HG03571 (cell line): ENCODE data around the gene GALNT18.
"Not testable (repeated sequence)": the region's sequence is repeated elsewhere in the genome, so short reads cannot be mapped to it uniquely, and the experiment has no call there.

Experiments used
- ATAC-seq: cut with Tn5 transposase; IDR thresholded peaks from one replicate; pipeline ENCODE4 v1.9.1; 2021; ENCODE audit not compliant: unreplicated experiment

The GALNT18 gene

DNA sequence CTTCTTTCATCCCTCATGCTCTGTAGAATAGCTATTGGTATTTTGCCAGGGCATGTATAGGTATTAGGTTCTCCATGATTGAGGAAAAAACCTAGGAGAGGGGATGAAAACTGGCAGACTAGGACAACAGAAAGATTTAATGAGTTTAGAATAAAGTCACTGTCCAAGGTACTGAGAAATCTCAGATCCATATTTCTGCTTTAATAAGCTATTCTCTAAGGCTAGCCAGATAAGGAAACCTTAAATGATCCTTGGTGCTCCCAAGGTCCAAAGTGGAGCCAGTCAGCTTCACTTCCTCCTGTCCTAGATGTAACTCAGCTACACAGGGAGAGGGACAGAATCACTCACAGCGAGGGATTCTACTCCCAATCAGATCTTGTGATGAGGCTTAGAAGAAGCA, 255.0 kb downstream of the GALNT18 start:
- no peak for ATAC-seq

DNA sequence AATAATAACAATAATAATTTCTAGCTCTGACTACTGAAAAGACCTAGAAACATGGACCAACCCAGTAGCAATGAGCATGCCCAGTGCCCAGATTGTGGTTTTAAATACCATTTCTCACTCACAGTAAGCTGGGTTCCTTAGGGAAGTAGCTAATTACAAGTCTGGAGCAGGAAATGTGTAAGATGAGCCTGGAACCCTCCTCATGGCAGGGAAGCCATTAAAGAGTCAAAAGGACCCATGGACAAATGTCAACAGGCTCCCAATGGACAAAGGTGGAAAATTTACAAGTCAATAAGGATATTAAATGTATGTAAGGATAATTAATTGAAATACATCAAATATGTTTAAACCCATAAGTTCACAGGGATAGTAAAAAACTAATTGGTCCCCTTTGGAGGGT, 258.1 kb downstream of the GALNT18 start:
- ATAC-seq, result no peak

DNA sequence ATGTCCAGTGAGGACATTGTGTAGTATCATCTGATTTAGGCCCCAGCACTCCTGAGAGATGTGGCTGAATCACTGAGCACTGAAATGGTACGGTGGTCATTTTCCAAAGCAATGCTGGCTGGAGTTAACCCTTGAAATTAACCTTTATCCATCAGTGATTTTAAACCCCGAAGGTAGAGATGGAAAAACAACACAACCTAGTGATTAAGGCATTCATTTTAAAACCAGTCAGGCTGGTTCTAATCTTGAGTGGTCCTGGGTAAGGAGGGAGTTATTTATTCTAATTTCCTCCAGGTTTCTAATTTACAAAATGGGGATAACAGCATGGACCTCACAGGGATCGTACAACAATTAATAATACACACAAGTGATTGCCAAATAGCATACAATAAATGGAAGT, 262.2 kb downstream of the GALNT18 start:
- ATAC-seq, result no peak

DNA sequence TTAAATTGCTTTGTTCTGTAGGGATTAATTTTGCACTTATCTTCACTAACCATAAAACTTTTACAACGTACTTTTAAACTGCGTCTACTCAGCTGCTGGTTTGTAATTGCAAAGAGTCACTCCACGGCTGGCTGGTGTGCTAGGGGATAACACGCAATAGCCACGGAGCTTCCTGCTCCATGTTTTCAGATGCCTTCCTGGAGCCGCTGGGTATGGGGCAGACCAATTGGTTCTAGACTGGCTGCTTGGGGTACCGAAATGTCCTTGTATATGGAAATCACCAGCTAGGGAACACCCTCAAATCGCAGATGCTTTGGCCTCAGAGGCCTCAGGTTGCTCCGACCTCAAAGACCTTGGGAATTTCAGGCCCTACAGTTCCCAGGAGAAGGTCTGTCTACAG, 265.0 kb downstream of the GALNT18 start:
- no peak for ATAC-seq

DNA sequence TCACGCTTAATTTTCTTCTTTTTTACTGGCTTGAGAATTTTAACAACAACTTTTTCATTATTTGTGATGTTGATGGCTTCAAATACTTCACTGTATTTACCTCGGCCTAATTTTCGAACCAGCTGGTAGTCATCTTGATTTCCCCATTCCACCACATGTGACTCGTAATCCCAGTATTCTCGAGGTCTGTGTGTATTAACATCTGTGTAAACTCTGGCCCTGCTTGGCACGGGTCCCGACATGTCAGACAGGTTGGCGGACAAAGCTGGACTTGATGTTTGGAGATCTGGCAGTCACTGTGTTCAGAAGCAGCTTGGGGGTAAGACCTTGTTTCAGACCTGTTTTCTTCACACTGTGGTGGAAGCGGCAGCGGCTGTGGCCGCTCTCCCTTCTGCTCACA, 268.9 kb downstream of the GALNT18 start, which contains the start of gene CSNK2A3:
Gene CSNK2A3, minus strand, starts transcription at position 373 of the 400 bp plus-strand sequence. Its CDS starts 131 bp downstream, at position 242.
- not testable (repeated sequence) for ATAC-seq

DNA sequence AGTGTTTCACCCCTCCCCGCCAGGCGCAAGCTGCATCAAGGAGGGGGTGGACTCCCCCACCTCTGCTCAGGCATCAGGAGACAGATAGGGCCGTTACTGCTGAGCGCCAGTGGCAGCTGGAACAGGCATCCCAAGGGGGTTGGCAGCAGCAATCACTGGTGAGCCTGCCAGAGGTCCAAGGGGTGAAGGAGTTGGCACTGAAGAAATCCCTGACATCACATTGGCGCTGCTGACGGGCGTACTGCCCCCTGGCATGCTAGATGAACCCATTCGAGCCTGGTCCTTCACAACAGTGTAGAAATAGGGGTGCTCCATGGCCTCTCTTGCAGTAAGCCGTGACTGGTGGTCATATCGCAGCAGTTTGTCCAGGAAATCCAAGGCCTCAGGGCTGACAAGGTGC, 270.0 kb downstream of the GALNT18 start:
- ATAC-seq, result not testable (repeated sequence)

DNA sequence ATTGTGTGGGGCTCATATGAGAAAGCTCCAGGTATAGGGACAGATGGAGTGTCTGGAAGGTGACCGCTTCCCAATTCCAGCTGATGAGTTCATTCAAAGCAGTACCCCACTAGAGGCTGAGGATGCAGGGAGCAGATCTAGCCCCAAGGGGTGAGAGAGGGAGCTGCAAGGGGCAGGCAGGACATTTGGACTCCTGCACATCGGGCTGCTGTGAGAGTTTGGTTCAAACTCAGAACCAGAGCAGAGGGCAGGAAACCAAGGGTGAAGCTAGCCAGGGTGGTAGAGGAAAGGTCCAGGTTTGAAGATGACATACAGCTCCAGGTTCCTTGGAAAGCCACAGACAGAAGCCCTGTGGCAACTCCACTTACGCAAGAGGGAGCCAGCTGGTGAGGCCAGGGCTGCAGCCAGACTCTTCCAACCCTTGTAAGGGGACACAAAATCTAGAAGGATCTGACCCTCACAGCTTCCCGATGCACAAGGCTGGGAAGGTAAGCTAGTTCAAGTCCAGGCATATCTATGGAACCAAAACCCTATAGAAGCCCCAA, 270.7 kb downstream of the GALNT18 start:
- no peak for ATAC-seq

DNA sequence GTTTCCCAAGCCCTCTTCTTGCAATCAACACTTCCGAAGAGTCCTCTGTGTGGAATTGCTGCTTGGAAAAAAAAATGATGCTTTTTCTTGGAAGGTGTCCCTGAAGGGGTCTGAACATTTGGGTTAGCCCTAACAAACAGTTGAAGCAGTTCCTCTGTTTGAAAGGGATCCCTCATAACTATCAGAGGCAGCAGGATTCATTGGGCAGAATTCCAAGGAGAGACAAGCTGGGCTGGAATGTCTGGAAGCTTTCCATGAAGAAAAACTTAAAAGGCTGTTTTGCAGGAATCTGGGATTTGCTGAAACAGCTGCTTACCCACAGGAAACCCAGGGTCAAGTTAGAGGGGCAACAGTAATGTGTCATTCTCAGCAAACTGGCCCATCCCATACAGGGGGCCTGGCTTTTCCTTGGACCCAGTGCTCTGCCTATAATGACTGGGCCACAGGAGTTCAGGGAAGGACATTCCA, 271.9 kb downstream of the GALNT18 start:
- ATAC-seq, result no peak

DNA sequence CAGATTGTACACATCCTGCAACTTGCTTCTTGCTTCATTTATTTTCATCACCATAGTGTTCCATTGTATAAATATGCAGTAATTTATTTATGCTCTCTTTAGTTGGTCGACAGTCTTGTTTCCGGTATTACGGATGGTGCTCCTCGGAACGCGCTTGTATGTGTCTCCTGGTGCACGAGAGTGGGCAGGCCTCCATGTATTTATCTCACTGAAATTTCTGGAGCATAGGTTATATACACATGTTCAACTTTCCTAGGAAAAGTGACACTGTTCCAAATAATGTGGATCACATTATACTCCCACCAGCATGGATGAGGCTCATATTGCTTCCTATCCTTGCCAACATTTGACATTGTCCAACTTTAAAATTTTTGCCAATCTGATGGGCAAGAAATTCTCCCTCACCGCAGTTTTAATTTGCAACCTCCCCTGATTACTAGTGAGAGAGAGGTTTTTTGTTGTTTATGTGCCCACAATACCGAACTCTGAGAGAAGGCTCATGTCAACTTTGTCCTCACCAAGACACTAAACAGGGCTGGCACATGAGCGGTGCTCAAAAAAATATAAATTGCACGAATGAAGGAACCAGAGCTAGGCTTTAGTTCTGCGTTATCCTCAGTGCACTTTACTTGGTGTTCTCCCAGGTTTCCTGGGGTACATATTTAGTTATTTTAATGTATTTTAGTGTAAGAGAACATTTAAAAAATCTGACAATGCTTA, 272.5 kb downstream of the GALNT18 start:
- no peak for ATAC-seq

DNA sequence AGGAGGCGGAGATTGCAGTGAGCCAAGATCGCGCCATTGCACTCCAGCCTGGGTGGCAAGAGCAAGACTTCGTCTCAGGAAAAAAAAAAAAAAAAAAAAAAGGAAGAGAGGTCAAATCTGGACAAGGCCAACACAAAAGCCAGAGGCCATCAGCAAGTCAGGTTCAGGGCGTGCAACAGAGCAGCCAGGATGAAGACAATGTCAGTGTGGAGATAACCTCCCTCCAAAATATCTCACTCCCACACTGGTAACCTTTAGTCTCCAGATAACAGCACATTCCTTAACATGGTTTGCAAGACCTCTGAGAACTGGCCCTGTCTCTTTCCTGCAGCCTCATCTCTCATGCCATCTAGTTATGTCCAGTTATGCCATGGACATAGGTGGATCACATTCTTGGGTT, 273.5 kb downstream of the GALNT18 start:
- ATAC-seq, result no peak

DNA sequence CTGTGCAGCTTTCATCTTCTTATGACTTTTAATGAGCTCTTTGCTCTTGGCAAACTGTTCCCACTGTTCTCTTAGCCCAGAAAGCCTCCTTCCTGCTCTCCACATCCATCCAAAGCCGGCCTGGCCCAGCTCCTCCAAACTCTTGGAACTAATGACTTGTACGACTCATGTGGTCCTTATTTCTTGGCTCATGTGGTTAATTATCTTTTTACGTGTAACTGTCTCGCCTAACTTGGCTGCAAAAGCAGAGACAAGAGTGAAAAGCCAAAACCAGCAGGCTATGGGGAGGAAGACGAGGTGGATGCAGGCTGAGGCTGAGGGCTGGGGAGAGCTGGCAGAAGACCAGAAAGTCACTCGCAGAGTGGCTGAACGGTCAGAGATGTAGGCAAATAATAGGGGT, 274.2 kb downstream of the GALNT18 start:
- ATAC-seq, result no peak

DNA sequence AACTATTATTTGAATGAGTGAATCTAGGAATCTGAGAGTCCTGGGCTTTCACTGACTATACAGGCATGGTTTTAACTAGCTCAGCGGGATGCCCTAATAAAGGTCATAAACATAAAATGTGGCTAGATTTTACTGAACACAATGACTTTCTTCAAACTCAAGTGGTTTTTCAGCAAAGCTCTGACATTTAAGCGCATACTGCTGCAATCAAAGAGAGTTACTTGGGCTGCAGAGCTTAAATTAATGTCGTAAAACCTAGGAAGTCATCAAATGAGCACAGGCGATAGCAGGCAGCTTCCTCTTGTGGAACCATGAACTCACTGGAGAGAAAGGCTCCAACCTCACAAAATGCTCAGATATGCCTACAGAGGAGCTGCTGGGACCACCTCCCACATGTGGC, 275.5 kb downstream of the GALNT18 start:
- no peak for ATAC-seq

DNA sequence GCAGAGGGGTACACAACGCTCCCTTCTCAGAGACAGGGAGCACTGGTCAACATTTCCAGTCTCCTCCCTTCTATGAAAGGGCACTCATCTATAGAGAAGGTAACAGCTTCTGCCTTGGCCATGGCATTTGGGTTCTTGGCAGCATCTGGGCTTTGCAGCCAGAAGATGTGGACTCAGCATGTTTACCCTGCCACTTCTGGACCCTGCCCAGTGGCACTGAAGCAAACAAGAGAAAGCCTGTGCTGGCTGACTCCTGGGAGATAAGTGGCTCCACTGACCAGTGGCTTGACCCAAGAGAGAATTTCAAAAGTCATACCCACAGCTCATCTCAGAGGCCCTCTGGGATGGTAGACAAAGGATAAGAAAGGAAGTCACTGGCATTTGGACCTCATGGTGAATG, 276.7 kb downstream of the GALNT18 start:
- ATAC-seq, result no peak

DNA sequence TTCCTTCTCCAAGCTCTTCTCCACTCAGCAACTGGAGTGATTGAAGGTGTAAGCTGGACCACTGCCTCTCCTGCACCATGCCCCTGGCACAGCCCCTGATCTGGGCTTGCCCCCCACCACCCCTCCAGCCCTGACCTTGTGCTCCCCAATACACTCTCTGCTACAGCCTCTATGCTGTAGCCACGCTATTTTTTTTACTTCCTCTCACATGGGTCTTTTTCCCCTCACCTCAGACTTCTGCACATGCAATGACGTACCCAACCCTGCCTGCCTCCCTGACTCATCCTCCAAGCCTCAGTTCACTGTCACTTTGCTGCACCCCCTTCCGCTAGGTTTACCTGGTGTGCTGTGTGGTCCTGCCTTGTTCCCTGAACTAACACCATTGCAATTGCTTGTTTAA, 277.8 kb downstream of the GALNT18 start:
- ATAC-seq, result no peak

DNA sequence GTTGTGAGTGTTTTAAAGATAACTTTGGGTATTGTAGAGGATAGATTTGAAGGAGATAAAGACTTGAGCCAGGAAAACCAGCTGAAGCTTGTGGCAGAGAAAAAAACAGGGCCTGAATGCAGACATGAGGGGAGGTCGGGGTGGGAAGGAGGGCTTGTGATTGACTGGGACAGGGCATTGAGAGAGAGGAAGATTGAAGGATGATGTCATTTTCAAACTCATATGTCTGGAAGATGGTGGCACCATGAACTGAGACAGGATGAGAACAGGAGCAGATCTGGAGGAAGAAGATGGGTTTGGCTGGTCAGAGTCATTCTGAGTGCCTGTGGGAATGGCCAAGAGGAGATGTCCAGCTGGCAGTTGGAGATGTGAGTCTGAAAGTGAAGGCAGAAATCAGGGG, 283.5 kb downstream of the GALNT18 start:
- no peak for ATAC-seq

DNA sequence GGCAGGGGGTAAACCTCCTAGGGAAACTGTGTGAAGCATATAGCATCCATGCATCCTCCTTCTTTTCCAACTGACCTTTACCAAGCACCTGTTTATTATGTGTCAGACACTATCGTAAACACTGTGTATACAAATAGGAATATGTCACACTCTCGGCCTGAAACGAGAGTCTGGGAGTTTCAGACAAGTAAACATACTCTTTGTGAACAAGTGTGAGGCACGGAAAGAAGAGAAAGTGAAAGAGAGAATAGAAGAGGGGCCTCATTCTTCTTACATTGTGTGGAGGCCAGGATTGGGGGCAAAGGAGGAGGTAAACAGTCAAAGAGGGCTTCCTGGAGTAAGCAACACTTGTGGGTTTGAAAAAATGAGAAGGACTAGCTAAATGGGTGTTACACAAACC, 285.1 kb downstream of the GALNT18 start:
- no peak for ATAC-seq

DNA sequence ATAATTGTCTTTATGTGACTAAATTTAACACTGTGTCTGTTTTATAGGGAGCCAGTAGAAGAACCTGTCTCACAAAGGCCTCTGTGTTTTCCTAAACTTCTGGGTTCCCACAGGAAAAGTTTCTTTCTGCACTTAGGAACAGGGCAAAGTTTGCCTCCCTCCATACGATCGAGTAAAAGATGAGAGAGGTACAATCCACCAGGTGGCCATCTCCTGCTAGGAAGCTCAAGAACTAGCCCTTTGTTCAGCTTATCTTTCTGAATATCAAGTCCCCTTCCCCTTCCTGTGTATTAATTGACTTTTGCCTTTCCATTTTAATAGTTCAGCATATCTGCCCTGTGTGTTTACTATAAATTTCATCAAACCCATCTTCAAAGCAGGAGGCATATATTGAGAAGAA, 286.8 kb downstream of the GALNT18 start:
- ATAC-seq, result no peak

DNA sequence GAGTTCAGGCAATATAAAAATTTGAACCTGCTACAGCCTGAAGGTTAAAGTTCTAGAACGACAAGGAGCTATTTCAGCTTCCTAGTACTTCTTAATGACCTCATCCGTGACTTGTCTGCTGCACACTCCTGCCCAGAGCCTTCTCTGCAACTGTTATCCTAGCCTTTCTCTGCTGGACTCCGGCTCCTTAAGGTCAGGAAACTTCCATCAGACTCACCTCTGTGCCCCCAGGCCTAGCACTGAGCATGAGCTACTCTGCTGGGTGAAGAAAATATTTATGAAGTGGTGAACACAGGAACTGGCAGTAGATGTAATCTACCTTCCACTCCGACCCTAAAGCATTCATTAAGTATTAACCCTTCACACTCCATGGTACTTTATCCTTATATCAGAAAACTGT, 287.2 kb downstream of the GALNT18 start:
- no peak for ATAC-seq

DNA sequence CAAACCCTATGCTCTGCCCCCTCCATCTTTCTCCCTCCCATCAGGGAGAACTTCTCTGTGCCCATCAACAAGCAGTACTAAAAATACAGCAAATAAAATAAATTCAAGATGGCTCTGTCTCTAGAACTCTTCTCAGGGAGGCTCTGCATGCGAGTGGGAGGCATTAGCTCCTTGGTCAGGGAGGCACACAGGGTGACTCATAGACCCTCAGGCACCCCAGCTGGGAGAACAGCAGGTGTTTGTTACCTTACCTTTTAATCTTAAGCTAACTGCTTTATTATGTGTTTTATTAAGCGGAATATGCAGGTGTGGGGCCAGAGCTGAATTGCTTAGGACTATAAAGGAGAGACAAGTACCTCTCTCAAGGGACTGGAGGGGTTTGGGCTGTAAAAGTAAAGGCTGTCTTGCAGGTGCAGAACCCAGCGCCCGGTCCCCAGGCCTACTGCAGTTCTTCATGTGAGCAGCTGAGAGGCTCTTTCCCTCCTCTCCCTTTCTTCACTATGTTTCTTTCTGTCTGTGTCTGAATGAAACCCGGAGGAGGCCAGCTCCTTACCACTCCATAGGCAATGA, 289.6 kb downstream of the GALNT18 start:
- ATAC-seq, result no peak

DNA sequence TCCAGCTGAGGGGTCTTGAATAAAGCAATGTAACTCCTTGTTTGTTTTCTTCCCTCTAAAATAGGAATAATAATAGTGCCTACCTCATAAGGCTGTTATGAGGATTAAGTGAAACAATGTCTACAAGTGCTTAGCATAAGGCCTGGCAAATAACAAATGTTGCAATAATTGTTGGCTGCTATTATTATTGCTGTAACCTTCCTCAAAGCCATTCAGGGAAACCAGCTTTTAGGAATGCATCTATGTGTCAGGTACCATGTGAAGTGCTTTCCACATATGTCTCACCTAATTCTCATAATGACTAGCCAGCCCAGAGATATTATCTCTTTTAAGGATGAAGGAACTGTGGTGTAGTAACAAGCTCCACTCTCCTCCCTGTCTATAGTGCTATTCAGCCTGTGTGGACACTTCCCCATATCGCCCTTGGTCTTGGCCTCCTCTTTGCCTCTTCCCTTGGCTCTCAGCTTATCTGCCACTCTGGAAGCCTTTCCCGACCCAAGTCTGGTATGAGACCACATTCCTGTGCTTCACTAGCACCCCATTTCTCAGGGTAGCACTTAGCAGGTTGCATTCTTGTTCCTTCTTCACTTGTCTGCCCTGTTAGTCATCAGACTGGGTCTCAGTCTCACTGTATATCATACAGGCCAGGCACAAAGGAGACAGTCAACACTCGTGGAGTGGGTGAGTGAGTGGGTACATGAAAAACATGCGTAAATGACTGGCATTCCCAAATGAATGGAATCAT, 292.6 kb downstream of the GALNT18 start:
- ATAC-seq, result no peak

DNA sequence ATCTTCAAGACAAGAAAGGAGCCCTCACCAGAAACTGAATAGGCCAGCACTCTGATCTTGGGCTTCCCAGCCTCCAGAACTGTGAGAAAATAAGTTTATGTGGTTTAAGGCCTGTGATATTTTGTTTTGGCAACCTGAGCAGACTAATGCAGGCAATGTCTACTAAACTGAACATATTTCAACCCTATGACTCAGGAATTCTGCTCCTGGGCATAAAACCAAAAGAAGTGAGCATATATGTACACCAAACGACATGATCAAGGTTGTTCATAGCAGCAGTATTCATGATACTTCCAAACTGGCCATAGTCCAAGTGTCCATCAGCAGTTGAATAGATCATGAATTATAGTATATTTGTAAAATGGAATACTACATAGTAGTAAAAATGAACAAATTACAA, 297.7 kb downstream of the GALNT18 start:
- ATAC-seq, result no peak

DNA sequence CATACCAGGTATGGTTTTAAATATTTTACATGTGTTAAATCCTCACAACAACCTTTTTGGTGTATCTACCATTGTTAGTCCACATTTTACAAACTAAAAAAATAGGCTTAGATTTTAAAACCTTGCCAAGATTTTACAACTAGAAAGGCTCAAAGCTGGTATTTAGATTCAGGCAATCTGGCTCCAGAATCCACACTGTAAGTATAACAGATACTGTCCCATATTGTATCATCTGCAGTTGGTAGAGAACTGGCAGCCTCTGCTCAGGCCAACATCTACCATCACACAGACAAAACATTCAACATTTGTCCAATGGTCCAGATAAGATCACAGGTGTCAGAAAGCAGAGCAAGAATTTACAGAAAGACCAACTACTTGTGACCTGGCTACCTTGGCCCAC, 299.7 kb downstream of the GALNT18 start:
- ATAC-seq, result no peak
